Measurements from ENCODE around the gene SLC6A1. TPM values are rescaled to one million over a fixed set of nuclear protein-coding genes. Genes with fewer than 3 reads are reported as not detected.

Gene SLC6A1
- total and polyA plus RNA-seq, 4 donors = 16.0 to 71.9 (median 33.8) TPM

GRCh38 chr3:11059090-11059798 lies 66.7 kb downstream of the SLC6A1 start:
- WGBS = 30% methylated on average over 14 of the region's 14 CpGs
- no peak overlapping the region for H3K9ac ChIP-seq (ENCODE audit: low read depth in 1 of 2, low read length in 2 of 2)

DNA sequence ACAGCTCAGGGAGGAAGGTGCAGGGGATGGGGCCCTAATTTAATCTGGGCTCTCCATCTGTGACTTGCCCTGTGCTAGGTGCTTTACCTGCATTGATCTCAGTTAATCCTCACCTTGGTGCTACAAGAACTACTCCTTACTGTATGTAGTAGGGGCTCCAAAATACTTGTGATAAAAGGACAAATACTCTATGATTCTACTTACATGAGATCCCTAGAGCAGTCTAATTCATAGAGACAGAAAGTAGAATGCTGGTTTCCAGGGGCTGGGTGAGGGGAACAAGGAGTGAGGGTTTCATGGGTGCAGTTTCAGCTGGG lies 67.2 kb downstream of the SLC6A1 start:
- Histone ChIP-seq H3K27ac (ENCODE audit: low read depth in 1 of 2, low read length in 2 of 2) (no peak overlapping the region), H3K36me3 (ENCODE audit: control insufficient read depth in 4 of 4, insufficient read depth in 3 of 4, low read depth in 1 of 4, low read length in 3 of 4) (no peaks in the 10 kb centered on the region)

More at GRCh38 chr3:11059090-11059798, 66.7 kb downstream of the SLC6A1 start:
- Histone ChIP-seq H3K4me1 (ENCODE audit: control insufficient read depth in 4 of 4, insufficient read depth in 4 of 4, low read length in 3 of 4) (peaks cover 0 to 4% (median 0%) of the 10 kb centered on the region in 4 donors), H3K27me3 (ENCODE audit: control insufficient read depth in 4 of 4, insufficient read depth in 4 of 4, low read length in 3 of 4) (peaks cover 0 to 5% (median 0%) of the 10 kb centered on the region in 4 donors), H3K27ac (ENCODE audit: low read depth in 1 of 2, low read length in 2 of 2) (no peak overlapping the region), H3K36me3 (ENCODE audit: control insufficient read depth in 4 of 4, insufficient read depth in 3 of 4, low read depth in 1 of 4, low read length in 3 of 4) (no peaks in the 10 kb centered on the region), H3K4me3 (ENCODE audit: low read depth in 1 of 3, low read length in 3 of 3) (no peak overlapping the region), H3K9me3 (ENCODE audit: control insufficient read depth in 4 of 4, low read length in 3 of 4) (no peaks in the 10 kb centered on the region)
- DNase-seq (ENCODE audit: low spot score) = peak; percentile 44
- TF ChIP-seq RAD21 (IDR thresholded peaks at IDR 0.05) (peak; percentile 99 to 100), FOXA2 (IDR thresholded peaks at IDR 0.05) (no peak), FOXA1 (IDR thresholded peaks at IDR 0.05) (no peak), TAF1 (conservative IDR thresholded peaks at IDR 0.05) (no peak), RXRA (IDR thresholded peaks at IDR 0.05) (no peak)
- TF ChIP-seq, protein P1, sequence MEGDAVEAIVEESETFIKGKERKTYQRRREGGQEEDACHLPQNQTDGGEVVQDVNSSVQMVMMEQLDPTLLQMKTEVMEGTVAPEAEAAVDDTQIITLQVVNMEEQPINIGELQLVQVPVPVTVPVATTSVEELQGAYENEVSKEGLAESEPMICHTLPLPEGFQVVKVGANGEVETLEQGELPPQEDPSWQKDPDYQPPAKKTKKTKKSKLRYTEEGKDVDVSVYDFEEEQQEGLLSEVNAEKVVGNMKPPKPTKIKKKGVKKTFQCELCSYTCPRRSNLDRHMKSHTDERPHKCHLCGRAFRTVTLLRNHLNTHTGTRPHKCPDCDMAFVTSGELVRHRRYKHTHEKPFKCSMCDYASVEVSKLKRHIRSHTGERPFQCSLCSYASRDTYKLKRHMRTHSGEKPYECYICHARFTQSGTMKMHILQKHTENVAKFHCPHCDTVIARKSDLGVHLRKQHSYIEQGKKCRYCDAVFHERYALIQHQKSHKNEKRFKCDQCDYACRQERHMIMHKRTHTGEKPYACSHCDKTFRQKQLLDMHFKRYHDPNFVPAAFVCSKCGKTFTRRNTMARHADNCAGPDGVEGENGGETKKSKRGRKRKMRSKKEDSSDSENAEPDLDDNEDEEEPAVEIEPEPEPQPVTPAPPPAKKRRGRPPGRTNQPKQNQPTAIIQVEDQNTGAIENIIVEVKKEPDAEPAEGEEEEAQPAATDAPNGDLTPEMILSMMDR (IDR thresholded peaks at IDR 0.05; ENCODE audit: low read depth, low read length, missing input control) = peak; percentile 91

More for the DNA sequence above, 67.2 kb downstream of the SLC6A1 start:
- Histone ChIP-seq H3K9ac (ENCODE audit: low read depth in 1 of 2, low read length in 2 of 2) (no peak overlapping the region), H3K9me3 (ENCODE audit: control insufficient read depth in 4 of 4, low read length in 3 of 4) (no peaks in the 10 kb centered on the region), H3K4me1 (ENCODE audit: control insufficient read depth in 4 of 4, insufficient read depth in 4 of 4, low read length in 3 of 4) (peaks cover 0 to 4% (median 0%) of the 10 kb centered on the region in 4 donors), H3K27me3 (ENCODE audit: control insufficient read depth in 4 of 4, insufficient read depth in 4 of 4, low read length in 3 of 4) (peaks cover 0 to 5% (median 0%) of the 10 kb centered on the region in 4 donors), H3K4me3 (ENCODE audit: low read depth in 1 of 3, low read length in 3 of 3) (no peak overlapping the region)
- TF ChIP-seq, protein P1 (IDR thresholded peaks at IDR 0.05; ENCODE audit: low read depth, low read length, missing input control) = no peak
- TF ChIP-seq, protein P2, sequence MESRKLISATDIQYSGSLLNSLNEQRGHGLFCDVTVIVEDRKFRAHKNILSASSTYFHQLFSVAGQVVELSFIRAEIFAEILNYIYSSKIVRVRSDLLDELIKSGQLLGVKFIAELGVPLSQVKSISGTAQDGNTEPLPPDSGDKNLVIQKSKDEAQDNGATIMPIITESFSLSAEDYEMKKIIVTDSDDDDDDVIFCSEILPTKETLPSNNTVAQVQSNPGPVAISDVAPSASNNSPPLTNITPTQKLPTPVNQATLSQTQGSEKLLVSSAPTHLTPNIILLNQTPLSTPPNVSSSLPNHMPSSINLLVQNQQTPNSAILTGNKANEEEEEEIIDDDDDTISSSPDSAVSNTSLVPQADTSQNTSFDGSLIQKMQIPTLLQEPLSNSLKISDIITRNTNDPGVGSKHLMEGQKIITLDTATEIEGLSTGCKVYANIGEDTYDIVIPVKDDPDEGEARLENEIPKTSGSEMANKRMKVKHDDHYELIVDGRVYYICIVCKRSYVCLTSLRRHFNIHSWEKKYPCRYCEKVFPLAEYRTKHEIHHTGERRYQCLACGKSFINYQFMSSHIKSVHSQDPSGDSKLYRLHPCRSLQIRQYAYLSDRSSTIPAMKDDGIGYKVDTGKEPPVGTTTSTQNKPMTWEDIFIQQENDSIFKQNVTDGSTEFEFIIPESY (IDR thresholded peaks at IDR 0.05) = no peak
- TF ChIP-seq EGR1 (IDR thresholded peaks at IDR 0.05; ENCODE audit: low read depth in 2 of 2) = no peak
- no peak for TF ChIP-seq YY1 (IDR thresholded peaks at IDR 0.05)
- DNase-seq (ENCODE audit: low spot score) = no peak

Measured in liver (tissue), 9 donors.